Neural cell (in vitro differentiated cells): ENCODE results near the gene WNT4.

Source experiments
- CTCF ChIP-seq: fragments of 450-650 bp; IDR thresholded peaks from 2 replicates; pipeline ENCODE4 v1.5.1; 2014; ENCODE audit warnings: antibody characterized with exemption, mild to moderate bottlenecking, moderate library complexity; ENCODE audit not compliant: poor library complexity, severe bottlenecking
- POLR2AphosphoS5 ChIP-seq: IDR thresholded peaks from 2 replicates; pipeline ENCODE4 v1.6.1; 2012
- REST ChIP-seq: IDR thresholded peaks from 2 replicates; pipeline ENCODE4 v1.6.1; 2012; ENCODE audit warnings: borderline replicate concordance
- SMC3 ChIP-seq: fragments of 450-650 bp; conservative IDR thresholded peaks from 2 replicates; pipeline ENCODE4 v1.6.1; 2014; ENCODE audit warnings: antibody characterized with exemption, mild to moderate bottlenecking, moderate library complexity; ENCODE audit not compliant: poor library complexity

GRCh38 chr1:22102746-22103145 lies 40.2 kb downstream of the WNT4 start:
- no peak for TF ChIP-seq CTCF
- no peak for TF ChIP-seq SMC3
- TF ChIP-seq REST = no peak
- no peak for TF ChIP-seq POLR2AphosphoS5
